Measurements from ENCODE around the gene C1QTNF8.

The C1QTNF8 gene

DNA sequence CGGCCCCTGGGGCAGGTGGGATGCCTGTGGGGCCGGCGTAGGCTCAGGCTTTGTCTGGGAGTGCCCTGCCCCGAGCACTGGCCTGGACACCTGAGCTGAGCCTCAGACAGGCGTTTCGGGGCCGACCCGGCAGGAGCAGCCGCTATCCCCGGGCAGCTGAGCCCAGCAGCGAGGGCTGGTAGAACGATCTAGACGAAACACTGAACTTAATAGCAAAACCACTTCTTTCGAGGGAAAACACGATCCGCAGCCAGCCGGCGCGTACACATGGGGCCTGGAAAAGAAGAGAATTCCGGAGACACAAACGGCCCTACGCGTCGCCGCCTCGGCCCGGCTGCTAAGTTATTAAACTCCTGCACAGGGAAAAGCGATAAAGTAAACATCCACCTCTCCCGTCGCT lies 45.5 kb downstream of the C1QTNF8 start:
- in situ Hi-C loops (cut with HindIII; ENCODE audit: low sequenced_read_pairs): no loop called here

DNA sequence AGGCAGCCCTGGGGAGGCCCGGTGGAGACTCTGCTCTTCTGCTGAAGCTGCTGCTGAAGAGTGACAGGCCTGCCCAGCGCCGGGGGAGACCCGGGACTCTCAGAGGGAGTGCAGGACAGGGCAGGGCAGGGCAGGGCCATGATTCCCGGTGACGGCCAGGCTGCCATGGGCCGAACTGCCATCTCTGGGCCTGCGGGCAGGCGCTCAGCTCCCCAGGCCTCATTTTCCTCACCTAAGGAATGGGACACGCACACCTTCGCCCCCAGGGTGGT lies 46.1 kb downstream of the C1QTNF8 start:
- in situ Hi-C loops (cut with HindIII; ENCODE audit: low sequenced_read_pairs): no loop called here

DNA sequence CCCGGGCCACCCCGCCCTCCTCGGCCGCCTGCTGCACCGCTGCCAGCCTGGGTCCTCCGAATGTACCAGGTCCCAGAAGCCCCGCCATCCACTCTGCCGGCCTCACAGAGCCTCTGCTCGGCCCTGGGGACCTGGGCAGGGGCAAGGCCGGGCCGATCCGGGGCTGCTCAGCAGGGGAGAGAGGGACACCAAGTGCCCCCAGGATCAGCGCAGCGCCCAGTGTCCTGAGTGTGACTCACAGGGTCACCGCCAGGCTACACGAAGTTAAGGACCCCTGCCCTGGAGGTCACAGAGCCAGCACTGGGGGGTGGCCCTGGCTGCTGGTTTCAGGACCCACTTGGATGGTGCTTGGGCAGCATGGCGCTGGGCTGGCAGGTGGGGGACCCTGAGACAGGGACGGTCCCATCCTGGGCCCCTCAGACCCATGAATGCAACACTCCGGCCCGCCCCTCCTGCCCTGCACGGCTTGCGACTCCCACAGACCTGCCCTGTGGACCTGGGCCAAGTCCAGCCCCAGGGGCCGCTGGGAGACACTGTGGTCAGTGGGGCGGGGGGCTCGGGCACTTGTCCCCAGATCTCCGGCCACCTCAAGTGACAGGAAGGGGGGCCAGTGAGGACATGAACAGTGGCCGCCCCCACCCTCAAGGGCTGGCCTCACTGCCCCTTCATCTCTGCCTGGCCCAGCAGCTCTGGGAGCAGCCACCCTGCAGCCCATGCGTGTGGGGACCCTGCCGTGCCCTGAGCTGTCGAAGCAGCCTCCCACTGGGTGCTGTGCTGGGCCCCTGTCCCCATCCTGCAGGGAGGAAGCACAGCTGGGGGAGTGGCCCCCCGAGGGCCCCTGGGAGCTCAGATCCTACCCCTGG lies 46.7 kb downstream of the C1QTNF8 start:
- in situ Hi-C loops (cut with HindIII; ENCODE audit: low sequenced_read_pairs): no loop called here

DNA sequence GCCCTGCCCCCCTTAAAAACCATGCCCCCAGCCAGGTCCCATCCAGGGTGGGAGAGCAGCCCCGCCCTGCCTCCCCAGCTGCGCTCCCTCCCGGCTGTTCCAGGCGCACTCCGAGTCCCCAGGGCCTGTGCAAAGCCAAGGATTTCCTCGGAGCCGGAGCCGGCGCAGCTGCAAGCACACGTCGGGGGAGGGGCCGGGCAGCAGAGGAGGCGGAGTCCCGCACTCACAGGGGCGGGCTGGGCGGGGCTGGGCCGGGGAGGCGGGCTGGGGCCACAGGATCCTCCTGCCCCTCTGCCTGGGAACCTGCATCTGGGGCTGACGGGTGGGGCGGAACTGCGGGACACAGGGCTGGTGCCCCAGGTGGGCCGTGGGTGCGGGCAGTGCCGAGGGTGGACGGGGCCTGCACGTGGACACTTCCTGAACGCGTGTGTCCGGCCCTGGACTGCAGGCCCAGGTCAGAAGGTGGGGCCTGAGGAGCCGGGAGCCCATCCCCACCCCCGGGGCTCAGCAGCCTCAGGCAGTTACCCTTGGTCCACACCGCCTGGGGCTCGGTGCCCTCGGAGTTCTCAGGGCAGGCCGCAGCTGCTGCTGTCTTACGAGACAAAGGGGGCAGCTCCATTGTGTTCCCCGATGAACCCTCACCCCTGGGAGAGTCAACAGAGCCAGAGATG lies 47.5 kb downstream of the C1QTNF8 start:
- in situ Hi-C loops (cut with HindIII; ENCODE audit: low sequenced_read_pairs): no loop called here

DNA sequence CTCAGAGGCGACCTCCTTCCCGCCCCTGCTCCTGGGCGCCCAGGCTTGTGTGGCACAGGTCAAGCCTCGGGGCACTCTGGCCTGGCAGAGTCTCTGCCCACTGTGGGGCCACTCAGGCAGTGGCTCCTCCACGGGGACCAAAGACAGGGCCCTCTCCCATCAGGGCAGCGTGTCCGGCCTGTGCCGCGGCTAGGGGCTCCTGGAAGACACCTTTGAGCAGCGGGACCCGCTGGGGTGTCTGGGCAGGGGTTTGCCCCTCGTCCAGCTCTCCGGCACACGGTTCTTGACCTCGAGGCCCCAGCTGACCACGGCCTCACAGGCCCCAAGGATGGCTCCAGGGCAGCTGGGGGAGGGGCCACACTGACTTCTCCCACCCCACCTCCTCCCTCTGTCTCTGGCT lies 48.2 kb downstream of the C1QTNF8 start:
- in situ Hi-C loops (cut with HindIII; ENCODE audit: low sequenced_read_pairs): no loop called here

DNA sequence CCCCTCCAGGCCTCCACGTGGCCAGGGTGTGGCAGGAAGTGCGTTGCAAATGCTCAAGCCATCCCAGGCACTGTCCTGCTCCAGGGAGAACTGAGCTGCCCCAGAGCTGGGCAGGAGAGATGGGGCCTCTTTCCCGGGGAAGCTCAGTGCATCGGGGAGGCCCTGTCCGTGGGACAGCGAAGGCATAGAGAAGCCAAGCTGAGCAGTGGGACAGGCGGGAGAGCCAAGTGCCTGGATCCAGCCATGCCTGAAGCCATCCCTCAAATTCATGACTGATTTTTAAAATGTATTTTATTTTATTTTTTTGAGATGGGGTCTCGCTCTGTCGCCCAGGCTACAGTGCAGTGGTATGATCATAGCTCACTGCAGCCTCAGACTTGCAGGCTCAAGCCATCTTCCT lies 48.9 kb downstream of the C1QTNF8 start:
- in situ Hi-C loops (cut with HindIII; ENCODE audit: low sequenced_read_pairs): no loop called here

DNA sequence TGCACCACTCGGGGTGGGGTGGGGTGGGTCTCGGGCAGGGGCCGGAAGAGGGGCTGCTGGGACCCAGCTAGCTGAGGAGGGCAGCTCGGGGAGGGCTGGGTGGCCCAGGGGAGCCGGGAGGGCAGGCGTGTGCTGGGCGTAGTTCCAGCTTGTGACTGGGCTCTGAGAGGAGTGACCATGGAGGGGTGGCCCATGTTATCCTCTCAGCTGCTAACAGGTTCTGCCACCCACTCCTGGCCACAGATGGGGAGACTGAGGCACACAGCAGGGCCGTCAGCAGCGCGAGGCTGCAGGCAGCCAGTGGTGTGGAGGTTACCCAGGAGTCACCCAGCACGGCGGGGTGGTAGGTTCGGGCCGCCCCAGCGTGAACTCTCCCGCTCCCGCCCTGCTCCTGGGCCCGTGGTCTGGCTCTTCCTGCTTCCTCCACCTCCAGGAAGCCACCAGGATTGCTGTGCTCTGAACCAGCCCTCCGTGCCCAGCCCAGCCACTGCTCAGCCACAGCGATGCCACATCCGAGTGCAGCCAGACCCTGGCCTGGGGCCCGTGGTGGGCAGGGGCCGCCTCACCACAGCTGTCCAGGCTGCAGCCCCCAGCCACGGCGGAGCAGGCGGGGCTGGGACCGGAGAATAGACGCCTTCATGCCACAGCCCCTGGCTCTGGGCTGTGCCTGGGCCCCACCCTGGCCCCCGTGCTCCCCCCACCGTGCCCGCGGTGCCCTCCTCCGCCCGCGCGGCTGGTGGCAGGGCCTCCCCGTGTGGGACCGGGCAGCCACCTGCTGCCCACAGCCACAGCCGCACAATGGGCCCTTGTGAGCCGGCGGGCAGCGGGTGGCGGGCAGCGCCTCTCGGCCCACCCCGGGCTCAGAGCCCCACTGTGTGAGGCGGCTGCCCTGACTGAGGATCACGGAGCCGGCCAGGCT lies 49.8 kb downstream of the C1QTNF8 start:
- in situ Hi-C loops (cut with HindIII; ENCODE audit: low sequenced_read_pairs): no loop called here

DNA sequence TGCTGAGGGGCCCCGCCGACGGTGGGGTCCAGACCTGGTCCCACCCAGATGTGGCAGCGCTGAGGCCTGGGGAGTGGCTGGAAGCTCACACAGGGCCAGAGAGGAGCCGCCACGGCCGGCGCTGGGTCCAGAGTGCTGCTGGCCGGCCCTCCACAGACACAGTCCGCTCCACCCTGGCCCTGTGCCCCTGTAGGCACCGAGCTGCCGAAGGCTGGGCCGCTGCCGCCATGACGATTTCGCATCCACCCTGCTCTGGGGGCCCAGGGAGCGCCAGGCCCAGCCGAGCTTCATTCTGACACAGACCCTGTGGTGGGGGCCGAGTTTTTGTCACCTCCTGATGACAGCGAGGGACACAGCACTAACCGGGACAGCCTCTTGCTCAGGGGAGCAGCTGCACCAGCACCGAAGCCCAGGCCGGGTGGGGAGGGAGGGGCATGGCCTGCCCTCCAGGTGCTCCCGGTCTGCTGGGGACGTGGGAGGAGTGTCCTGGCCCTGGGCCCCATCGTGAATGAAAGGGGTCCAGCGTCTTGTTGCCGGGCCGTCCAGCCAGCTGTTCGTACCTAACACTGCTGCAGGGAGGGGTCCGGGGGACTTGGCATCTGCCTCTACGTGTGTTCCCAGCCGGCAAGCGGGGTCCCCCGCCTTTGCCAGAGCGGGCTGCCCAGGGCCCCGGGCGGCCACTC lies 50.6 kb downstream of the C1QTNF8 start:
- in situ Hi-C loops (cut with HindIII; ENCODE audit: low sequenced_read_pairs): no loop called here

DNA sequence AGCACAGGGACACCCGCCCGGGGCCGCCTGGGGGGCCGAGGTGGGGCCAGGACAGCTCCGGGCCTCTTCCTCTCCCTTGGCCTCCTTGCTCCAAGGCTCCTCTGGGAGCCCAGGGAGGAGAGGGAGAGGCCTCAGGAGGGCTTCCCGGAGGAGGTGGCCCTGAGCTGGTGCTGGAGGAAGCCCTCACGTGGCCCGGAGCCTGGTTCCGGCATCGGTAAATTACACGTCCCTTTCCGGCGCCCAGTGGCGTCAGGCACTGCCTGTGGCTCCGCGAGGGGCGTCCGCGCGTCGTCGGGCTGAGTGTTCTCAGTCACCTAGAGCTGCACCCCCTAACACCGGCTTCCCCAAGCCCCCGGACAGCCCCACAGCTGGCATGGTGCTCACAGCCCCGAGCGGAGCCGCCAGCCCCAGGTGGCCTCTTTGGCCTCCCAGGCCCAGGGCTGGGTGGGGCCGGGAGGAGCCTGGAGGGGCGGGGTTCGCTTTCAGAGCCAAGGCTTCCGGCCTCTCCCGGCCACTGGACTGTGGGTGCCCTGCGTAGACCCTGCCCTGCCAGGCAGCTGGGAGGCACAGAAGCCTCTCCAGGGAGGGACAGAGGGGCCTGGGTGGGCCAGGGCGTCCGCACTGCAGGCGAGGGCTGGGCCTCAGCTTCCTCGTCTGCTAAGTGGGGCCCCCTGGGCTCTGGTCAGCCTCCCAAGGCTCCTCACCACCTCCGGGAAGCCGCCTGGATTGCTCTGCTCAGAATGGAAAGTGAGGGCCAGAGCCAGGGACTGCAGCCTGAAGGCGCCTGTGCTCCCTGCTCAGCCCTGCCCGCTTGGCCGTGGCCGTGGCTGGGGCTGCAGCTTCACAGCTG lies 51.4 kb downstream of the C1QTNF8 start:
- in situ Hi-C loops (cut with HindIII; ENCODE audit: low sequenced_read_pairs): no loop called here

DNA sequence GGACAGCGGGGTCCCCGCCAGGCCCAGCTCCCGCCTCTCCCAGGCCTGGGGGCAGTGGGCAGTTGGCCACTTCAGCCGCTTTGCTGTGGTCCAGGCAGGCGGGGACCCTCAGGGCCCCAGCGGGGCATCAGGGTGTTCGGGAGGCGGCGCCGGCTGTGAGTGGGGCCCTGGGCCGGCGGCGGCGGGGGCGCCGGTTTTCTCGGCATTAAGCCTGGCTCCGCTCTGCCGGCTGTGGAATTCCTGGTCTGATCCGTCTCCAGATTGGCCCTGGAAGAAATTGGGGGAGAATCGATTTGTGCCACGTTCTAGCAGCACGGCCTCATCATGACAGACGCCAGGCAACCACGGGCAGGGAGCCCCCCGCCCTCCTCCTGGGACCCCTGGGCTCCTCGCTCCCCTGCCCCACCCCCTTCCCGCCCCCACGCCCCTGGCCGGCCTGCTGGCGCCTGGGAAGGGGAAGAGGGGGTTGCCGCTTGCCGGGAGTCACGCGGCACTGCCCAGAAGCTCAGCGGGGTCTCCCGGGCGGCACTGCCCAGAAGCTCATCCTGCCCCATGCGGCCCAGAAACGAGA lies 52.1 kb downstream of the C1QTNF8 start:
- in situ Hi-C loops (cut with HindIII; ENCODE audit: low sequenced_read_pairs): no loop called here

DNA sequence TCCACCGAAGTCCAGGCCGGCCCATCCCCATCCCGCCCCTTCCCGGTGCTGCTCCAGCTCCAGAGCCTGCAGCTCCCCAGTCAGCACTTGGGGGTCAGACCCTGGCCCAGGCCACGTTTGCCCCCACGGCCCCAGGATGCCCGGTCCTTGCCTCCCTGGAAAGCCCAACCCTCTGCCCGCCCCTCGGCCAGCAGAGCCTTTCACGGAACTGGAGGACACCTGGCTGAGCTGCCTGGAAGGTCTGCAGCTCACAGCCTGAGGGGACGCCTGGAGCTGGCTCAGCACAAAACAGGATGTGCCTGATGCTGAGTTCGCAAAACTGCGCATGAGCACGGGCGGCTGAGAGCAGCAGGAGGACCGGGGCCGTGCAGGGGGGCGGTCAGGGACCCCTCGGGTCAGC lies 53.2 kb downstream of the C1QTNF8 start:
- in situ Hi-C loops (cut with HindIII; ENCODE audit: low sequenced_read_pairs): no loop called here

DNA sequence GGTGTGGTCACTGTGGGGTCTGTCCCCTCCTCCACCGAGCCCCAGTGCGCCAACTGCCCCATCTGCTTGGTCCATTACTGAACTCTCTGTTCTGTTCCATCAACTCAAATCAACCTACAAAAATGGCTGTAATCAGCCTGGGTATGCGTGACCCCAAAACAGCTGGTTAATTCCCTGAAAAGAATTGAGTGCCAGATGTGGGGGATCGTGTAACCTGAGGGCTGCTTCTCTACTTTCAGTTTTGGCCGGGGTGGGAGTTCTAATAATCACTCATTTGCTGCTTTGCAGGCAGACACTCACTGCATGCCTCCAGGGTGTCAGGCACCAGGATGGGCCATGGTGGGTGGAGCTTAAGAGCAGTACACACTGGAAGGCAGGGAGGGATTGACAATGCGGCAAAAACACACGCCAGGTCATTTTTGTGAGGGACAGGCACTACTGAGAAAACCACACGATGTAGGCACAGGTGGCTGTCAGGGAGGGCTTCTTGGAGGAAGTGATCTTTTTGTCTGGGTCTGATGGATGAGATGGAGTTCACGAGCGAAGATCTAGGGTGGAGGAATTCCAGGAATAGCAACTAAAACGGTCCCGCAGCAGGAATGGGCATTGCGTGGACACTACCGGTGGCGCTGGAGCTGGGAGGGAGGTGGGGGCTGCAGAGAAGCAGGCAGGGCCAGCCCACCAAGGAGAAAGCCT lies 53.8 kb downstream of the C1QTNF8 start:
- in situ Hi-C loops (cut with HindIII; ENCODE audit: low sequenced_read_pairs): no loop called here

DNA sequence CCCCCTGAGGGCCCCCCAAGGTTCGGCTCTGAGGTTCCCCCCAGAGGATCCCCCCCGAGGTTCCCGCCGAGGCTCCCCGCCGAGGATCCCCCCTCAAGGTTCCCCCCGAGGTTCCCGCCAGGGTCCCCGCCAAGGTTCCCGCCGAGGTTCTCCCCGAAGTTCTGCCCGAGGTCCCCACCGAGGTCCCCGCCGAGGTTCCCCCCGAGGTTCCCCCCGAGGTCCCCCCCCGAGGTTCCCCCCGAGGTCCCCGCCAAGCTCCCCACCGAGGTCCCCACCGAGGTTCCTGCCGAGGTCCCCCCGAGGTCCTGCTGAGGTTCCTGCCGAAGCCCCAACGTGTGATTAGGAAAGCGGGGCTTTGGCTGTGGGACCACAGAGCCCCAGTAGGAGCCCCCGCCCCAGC lies 55.7 kb downstream of the C1QTNF8 start:
- in situ Hi-C loops (cut with HindIII; ENCODE audit: low sequenced_read_pairs): no loop called here

DNA sequence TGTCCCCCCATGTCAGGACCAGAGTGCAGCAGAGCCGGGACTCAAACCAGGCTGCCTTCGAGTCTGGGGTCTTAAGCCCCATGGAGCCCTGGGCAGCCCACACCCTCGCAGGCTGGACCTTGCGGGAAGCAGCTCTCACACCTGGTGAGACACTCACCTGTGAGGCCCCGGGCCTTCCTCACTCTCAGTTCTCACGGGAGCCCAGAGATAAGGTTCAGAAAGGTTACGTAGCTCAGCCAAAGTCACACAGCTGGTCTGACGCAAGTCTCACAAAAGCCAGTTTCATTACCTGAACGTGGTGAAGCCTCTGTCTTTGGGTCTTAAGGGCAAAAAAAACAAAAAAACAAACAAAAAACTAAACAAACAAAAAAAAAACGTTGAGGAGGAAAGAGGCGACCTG lies 56.3 kb downstream of the C1QTNF8 start:
- in situ Hi-C loops (cut with HindIII; ENCODE audit: low sequenced_read_pairs): loop anchor here (5.0 to 10.0 kb wide), 2 partner anchors 62 to 105 kb away; no protein-coding TSS in a partner anchor

DNA sequence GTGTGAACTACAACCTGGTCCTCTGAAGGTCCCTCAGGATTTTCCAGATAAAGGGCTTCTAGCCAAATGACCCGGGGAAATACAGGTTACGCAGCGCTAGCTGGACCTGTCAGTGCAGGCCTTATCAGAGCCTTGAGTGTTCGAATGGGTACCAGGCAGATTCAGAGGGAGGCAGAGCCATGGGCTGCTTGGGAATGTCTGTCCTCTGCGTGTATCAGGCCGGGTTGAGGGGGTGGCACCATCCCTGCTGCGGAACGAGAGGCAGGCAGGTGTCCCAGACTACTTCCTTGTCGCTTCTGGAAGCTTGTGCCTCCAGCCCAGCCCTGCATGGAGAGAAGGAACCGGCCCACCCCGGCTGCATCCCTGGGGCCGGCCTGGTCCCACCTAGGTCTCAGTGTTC lies 57.1 kb downstream of the C1QTNF8 start:
- in situ Hi-C loops (cut with HindIII; ENCODE audit: low sequenced_read_pairs): loop anchor here (5.0 to 10.0 kb wide), 2 partner anchors 62 to 106 kb away; no protein-coding TSS in a partner anchor

Measured in endothelial cell of hepatic sinusoid (primary cell).